NOMO-1 treated with dmso at 0.1 percent for 144 hours (cell line): ENCODE data around the gene PDGFC.
A peak's percentile ranks its signal among the peaks of the same experiment; 100 is the strongest.
"Not testable (repeated sequence)": the region's sequence is repeated elsewhere in the genome, so short reads cannot be mapped to it uniquely, and the experiment has no call there.

Experiments used
- DNase-seq: peaks from one replicate; lab custom pipeline; 2025; ENCODE audit not compliant: unreplicated experiment; lab: John Stamatoyannopoulos, UW

PDGFC gene

DNA sequence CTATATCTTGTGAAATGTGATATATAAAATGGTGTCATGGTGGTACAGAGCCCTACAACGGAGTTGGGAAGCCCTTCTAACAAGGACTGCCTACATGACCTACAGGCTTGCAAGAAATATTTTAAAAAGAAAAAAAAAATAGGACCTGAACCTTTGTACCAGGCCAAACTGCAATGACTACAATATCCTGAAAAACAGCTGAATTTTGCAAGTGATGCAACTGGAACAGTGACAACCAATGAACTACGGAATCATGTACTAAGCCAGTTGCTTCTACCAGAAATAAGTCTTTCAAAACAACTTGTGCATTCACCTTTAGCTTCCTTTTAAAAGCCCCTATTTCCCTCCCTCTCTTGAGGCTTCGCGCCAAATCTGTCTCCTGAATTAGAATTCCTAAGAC is 58.4 kb downstream of the PDGFC start:
- DNase-seq = no peak

DNA sequence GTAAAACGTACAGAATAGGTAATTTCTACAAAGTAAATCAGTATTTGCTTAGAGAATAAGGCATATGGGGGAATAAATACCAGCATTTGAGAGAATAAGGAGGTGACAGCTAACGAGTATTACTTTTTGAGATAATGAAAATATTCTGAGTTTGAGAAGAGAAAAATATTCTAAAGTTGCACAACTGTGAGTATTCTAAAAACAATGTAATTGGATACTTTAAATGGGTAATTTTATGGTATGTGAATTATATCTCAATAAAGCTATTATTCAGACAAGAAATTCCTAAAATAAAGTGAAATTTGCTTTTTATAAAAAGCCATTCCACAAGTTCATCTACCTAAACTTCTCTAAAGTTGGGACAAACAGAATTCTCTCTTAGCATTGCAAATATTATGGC is 62.6 kb downstream of the PDGFC start:
- no peak for DNase-seq

DNA sequence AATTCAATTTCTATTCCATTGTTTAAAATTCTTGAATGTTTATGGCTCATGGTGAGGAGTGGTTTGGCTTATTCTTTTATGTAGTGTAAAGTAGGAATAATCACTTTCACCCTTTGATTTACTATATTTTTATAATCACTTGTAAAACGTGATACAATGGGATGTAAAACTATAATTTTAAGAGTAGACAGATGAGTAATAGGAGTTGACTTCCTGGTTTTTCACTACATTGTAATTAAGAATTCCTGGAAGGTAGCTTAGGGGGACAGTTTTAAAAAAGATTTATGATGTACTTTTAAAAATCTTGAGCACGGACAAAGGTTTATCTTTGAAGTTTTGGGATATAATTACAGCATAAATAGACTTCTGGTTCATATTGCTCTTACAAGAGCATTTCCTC is 65.3 kb downstream of the PDGFC start:
- no peak for DNase-seq

DNA sequence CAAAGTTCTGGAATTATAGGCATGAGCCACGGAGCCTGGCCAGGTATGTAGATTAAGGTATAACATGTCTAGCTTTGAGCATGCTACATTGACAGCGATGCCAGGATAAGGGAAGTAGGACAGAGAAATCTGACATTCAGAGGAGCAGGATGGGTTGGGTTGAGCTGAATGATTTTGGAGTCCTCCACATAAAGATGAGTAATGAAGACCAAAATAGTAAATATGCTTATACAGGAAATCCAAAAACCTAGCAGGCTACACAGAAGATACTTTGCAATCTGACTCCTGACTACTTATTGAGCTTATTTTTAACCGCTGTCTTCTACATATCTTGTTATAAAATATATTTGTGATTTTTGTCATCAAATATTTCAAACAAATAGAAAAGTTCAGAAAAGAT is 69.7 kb downstream of the PDGFC start:
- DNase-seq = no peak

DNA sequence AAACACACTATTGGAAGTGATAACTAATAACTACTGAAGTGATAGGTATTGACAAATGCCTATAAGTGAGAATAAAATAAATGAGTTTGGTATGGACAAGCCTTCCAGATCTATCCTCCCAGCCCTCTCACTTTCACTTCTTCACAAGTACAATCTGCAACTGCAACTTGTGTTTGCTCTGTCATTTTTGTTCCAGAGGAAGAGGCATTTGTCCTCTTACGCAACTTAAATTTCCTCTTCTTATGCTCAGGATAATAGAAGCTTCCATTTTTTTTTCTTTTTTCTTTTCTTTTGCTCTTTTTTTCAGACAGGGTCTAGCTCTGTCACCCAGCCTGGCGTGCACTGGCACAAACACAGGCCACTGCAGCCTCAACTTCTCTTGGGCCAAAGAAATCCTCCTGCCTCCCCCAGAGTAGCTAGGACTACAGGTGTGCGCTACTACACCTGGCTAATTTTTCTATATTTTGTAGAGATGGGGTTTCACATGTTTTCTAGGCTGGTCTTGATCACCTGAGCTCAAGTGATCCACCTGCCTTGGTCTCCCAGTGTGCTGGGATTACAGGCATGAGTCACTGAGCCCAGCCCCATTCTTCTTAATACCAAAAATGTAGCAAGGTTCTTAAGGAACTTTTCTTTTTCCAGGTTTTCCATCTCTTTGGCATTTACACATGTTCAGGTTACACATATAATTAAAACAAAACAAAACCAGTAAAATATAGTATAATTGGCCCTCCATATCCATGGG is 73.1 kb downstream of the PDGFC start:
- peak; percentile 50 for DNase-seq

DNA sequence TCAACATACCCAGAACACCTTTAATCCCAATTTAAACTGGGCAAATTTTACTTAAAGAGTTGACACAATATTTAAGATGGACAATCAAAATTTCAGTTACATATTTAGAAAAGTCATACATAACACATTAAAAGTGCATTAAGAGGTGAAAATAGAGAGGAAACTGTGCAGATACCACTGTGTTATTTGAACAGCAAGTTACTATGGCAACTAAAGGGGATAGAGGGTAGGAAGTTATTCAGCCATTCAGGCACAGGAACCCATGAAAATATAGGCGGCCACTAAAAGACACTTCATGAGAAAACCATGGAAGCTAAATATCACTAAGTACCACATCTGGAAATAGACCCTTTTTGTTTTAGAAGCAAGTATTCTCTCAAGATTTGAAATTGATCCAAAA is 75.1 kb downstream of the PDGFC start:
- no peak for DNase-seq

DNA sequence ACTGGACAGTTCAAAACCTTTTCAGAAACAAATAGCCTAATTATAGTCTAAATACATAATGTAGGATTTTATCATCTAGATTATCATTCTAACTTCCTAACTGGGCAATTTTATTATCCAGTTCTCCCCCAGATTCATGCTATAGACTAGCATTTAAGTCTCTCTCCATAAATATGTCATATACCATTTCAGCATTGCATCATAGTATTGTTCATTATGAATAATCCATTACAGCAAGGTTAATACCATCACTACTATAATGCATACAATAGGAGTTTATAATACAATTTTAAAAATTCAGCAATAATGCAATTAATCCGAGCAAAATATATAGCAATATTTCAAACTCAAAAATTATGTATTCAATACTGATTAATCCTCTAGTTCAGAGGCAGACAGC is 77.4 kb downstream of the PDGFC start:
- no peak for DNase-seq

DNA sequence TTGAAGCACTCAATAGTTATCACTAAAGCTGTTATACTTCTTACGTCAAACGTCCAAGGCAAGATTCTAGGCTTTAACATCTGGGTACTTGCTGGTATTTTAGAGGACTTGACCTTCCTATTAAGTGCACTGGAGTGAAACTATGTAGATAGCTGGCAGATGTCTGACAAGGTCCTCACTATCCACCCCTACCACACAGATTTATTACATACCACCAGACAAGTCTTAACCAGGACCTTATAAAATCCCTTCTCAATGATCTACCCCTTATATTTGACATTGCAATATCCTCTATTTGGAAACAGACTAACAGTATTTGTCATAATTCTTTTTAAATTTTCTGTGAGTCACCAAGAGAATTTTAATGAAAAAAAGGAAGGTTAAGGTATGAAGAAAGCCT is 78.8 kb downstream of the PDGFC start:
- DNase-seq = no peak

DNA sequence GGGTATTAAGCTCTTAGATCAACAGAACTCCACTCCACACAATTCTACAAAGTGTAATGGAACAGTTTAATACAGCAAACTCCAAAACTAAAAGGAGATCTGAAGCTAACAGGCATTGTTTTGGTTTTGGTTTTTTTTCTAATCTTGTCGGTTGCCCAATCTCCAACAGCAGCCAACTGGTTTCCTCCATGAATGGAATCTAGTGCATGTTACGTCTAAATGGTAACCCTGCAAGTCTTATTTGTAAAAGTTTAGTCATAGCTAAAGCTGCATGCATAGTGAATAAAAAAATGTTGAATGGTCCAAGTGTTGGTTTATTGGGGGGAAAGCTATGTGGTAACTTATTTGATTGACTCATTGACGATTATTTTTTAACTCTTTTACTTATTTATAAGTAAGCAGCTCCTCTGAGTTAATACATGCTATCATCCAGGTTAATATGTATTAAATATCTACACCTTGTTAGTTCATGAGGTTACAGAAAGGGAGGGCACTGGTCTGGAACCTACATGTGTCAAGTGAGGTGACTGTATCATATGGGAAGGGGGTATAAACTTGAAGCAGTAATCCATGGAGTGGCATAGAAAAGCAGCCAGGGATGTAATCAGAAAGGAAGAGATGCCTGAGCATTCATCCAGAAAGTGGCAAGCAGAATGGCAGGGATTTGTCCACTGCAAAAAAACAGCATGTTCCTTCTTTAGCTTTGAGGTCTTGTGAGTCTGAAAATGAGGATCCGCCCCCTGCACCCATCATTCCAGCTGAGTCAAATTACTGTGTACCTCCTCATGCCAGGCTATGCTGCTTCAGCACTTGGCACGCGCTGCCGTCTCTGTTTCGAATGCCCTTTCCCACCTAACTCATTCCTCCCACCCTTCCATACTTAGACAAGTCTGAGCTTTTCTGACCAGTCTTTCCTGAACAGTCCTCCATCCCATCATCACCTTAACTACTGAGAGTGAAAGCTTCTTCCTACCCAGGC is 81.7 kb downstream of the PDGFC start:
- peak; percentile 21 for DNase-seq

DNA sequence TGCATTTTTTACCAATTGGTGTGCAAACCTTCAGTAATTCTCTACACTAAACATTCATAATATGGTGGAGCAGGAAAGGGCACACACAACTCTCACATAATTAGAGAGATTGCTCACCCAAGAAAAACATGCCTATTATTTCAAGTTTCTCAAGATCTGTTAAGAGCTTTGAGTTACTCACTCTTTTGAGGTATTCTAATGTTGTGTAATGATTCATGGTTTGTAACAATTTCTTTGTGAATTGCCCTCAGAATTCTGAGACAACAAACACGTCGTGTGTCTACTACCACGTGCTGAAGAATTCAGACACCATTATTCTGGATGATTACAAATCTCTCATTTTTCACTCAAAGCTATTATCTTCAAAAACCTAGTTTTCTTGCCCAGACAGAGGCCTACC is 82.8 kb downstream of the PDGFC start:
- DNase-seq = no peak

DNA sequence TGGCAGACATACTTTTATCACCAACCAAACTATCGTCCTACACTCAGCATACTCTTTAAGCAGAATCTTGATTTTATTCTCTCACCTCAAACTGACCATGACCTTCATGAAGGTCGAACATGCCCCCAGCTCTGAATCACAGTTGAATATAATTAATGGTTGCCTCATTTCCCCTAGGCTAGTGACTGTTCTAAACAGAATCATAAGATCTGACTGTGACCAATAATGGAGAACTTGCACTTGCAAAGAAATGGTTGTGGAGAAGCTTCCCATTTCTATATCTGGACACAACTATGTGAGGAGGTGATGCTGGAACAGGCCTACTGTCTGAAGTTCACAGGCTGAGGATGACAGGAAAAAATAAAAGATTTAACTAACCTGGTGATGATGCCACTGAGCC is 85.1 kb downstream of the PDGFC start:
- no peak for DNase-seq

DNA sequence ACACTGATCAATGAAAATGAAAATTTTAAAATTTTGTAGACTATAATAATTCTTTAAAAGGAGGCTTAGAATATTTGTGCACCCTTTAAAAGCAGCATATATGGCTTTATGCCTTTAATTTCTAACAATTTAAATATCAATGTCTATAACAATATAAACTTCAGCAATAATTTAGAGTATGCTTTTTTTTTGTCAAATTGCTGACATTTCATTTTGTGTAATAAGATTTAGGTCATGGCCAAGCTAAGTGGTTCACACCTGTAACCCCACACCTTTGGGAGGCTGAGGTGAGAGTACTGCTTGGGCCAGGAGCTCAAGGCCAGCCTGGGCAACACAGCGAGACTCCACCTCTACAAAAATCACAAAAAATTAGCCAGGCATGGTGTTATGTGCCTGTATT is 86.2 kb downstream of the PDGFC start:
- no peak for DNase-seq

DNA sequence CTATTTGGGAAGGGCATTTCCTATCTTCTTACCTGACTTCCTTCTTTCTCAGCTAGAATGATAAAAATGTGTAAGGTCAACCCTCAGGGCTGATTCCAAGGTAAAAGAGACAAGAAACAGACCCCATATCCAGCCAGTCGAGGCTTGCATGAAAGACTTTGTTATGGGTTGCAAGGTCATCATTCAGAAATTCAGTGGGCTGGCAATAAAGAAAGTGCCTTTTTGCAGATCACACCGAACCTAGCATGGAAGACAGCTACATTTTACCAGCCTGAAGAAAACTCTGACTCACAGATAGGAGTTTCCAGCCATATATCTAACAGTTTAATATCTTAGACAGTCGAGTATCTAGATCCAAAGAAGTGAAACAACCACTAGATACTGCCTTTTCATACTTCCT is 87.4 kb downstream of the PDGFC start:
- DNase-seq = no peak

DNA sequence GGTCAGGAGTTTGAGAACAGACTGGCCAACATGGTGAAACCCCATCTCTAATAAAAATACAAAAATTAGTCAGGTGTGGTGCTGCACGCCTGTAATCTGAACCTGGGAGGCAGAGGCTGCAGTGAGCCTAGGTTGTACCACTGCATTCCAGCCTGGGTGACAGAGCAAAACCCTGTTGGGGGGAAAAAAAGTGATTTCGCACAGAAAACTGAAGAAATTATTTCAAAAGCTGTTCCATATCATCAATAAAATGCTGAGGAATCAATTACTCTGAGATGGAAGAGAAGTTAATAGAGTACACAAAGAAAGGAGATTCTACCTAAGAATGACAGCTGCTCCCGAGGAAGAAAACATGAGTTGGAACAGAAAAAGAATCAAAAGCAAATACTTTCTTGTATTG is 95.9 kb downstream of the PDGFC start:
- DNase-seq = no peak

DNA sequence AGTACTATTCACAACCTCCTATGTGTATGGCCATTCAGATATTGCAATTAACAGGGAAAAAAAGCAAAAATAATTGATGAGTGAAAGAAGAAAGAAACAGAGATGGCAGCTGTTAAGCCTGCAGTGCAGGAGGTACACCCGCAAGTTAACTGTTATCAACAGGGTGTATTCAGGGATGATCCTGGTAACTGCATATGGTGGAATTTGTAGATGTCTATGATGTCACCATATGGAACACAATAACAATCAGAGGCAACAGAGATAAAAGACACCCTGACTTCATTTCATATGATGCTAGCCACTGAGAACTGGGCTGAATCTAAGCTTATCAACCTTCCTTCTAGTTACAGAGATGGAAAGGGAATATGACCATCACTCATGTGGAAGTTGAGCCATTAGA is 96.5 kb downstream of the PDGFC start:
- no peak for DNase-seq

DNA sequence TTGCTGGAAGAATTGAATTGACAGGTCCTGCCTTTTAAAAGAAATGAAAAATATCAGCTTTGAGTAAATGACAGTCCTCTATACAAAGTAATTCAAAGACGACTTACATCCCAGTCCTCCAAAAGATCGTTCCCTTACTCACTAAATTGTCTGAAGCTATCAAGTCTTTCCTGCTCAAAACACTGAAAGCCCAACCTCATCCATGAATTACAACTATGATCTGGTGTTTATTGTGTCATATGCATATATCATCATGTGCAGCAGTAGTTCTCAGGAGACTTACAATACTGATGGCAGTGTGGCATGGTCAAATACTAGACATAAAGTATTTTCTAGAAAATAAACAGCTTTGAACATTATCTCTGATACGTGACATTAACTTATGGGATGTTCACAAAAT is 97.8 kb downstream of the PDGFC start:
- DNase-seq = no peak

DNA sequence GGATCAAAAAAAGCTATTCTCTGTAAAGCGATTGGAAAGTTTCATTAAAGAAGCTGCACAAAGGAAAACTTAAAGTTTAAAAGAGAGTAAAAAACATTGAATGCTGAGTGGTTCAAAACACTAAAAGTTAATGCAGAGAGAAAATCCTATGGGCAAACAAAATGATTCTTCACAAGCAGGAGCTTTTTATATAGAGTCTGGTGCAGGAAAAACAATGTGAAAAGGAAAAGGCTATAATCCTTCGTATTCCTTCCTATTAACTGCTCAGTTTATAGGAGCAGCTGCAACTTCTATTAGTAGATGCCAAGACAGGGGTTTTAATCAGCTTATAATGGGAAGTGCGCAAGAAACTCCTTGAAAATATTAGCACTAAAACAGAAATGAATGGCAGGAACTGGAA is 100.7 kb downstream of the PDGFC start:
- no peak for DNase-seq

DNA sequence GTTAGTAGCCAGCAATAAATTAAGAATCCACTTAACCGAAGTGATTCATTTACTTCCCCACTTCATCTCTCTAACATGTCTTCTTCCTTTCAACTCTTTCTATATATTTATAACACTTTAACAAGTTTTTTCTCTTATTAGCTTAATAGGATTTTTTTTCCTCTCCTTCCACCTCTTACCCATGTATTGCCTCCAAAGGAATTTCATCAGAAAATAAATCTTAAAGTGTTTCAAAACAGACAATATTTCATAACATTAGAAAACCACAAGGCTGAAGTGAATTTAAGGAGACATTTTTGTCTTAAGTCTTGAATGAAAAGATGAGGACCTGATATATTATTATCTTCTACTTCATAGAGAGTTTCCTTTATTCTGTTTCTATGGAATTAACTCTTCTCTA is 101.5 kb downstream of the PDGFC start:
- no peak for DNase-seq

DNA sequence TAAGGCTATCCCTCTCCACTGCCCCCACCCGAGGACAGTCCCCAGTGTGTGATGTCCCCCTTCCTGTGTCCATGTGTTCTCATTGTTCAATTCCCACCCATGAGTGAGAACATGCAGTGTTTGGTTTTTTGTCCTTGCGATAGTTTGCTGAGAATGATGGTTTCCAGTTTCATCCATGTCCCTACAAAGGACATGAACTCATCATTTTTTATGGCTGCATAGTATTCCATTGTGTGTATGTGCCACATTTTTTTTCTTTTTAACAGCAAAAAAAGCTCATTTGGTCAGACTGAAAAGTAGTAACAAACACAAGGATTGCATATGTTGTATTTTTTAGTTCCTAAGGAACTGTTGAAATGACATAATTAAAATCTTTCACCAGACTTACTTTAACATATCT is 105.5 kb downstream of the PDGFC start:
- DNase-seq = not testable (repeated sequence)

DNA sequence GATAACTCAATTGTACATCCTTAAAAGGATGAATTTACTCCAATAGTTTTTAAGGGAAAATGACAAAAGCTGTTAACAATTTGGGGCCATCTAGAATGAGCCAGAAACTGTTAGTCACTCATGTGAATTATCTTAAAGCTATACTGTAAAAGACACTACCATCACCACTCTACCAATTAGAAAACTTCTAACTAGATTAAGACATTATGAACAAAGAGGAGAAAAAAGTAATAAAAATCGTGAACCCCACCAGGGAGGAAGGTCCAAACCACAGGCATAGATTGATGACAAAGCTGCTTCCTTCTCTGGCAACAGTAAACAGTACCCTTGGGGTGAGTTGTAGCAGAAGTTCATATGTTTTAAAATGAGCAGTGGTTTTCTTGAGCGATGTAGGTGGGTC is 106.1 kb downstream of the PDGFC start:
- no peak for DNase-seq

DNA sequence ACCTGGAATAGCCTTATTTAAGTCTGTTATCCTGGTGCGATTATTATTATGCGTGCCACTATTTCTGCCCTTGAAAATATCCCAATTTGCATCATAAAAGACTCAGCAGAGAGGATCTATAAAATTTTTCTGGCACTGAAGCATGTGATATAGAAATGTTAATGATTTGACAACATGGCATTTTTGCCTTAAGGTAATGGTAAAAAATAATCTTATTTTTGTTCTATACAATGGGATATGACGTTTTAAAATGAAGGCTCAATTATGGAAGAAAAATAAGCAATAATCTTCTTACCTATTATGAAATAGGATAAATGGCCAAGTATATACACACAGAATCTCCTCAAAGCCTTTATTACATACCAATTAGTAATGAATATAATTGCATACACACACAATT is 113.5 kb downstream of the PDGFC start:
- DNase-seq = no peak

DNA sequence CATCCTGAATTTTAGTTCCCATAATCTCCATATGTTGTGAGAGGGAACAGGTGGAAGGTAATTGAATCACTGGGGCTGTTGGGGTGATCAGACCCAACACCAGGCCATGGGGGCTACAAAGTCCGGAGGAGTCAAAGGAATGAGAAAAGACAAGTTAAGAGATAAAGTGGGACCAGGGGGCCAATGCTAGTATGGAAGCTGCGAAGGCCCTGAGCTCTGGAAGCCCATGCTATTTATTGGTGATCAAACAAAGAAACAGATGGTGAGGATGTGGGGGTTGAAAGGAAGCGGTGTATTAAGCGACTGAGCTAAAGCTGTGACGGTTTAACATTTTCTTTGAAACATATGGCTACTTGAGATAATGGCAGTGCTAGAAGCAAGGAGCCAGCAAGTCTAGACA is 132.8 kb downstream of the PDGFC start:
- no peak for DNase-seq
